ENCODE measurements around the gene ZDHHC22.

DNA sequence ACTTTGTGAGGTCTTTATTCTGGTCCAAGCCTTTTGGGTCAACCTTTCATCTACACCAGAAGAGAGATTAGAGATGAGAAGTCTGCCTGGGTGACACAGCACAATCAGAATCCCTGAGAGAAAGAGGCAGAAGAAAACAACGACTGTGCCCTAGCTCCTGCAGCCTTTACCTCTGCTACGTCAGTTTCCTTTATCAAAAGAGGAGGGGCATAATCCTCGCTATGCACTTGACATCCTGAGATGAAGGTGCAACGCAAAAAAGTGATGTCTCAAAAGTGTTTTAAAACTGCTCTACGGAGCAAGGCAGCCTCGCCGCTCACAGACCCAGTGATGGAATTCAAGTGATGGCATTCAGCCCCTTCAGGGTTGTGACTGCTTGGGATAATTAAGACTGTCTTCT, 21.7 kb downstream of the ZDHHC22 start:
- TF ChIP-seq, protein P1, sequence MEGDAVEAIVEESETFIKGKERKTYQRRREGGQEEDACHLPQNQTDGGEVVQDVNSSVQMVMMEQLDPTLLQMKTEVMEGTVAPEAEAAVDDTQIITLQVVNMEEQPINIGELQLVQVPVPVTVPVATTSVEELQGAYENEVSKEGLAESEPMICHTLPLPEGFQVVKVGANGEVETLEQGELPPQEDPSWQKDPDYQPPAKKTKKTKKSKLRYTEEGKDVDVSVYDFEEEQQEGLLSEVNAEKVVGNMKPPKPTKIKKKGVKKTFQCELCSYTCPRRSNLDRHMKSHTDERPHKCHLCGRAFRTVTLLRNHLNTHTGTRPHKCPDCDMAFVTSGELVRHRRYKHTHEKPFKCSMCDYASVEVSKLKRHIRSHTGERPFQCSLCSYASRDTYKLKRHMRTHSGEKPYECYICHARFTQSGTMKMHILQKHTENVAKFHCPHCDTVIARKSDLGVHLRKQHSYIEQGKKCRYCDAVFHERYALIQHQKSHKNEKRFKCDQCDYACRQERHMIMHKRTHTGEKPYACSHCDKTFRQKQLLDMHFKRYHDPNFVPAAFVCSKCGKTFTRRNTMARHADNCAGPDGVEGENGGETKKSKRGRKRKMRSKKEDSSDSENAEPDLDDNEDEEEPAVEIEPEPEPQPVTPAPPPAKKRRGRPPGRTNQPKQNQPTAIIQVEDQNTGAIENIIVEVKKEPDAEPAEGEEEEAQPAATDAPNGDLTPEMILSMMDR (IDR thresholded peaks at IDR 0.05), result no peak
- TF ChIP-seq POLR2AphosphoS5 (IDR thresholded peaks at IDR 0.05), result no peak
- TF ChIP-seq POLR2A (IDR thresholded peaks at IDR 0.05), result no peak
